HG03066 (cell line): ENCODE results near the gene DDX20.

Source experiments
- ATAC-seq: cut with Tn5 transposase; IDR thresholded peaks from one replicate; pipeline ENCODE4 v1.9.1; 2021; ENCODE audit warnings: low read depth; ENCODE audit not compliant: unreplicated experiment

Gene DDX20

GRCh38 chr1:111755331-111756123, at the start of gene DDX20:
DDX20 (plus strand) TSS chr1:111755901; CDS start chr1:111755925, 24 bp downstream.
- peak; percentile 91 for ATAC-seq

GRCh38 chr1:111706921-111707320, 48.8 kb upstream of the DDX20 start:
- no peak for ATAC-seq

GRCh38 chr1:111707906-111708305, 47.8 kb upstream of the DDX20 start:
- no peak for ATAC-seq

GRCh38 chr1:111709986-111710385, 45.7 kb upstream of the DDX20 start:
- no peak for ATAC-seq

GRCh38 chr1:111716333-111716732, 39.4 kb upstream of the DDX20 start:
- no peak for ATAC-seq

- ATAC-seq: no peak
Observed at GRCh38 chr1:111717450-111717849, 38.3 kb upstream of the DDX20 start.

- no peak for ATAC-seq
Observed at GRCh38 chr1:111719135-111719534, 36.6 kb upstream of the DDX20 start.

- ATAC-seq: no peak
Observed at GRCh38 chr1:111719674-111720132, 36.0 kb upstream of the DDX20 start.

GRCh38 chr1:111720274-111720976, 35.3 kb upstream of the DDX20 start:
- ATAC-seq: no peak

- no peak for ATAC-seq
Observed at GRCh38 chr1:111720977-111721786, 34.5 kb upstream of the DDX20 start.

GRCh38 chr1:111723091-111723806, 32.5 kb upstream of the DDX20 start:
- no peak for ATAC-seq

GRCh38 chr1:111723871-111724270, 31.8 kb upstream of the DDX20 start:
- no peak for ATAC-seq

GRCh38 chr1:111725192-111725591, 30.5 kb upstream of the DDX20 start:
- no peak for ATAC-seq

- ATAC-seq: no peak
Observed at GRCh38 chr1:111727056-111727455, 28.6 kb upstream of the DDX20 start.

- no peak for ATAC-seq
Observed at GRCh38 chr1:111729271-111729921, 26.3 kb upstream of the DDX20 start.

GRCh38 chr1:111729946-111730681, 25.6 kb upstream of the DDX20 start:
- no peak for ATAC-seq

- no peak for ATAC-seq
Observed at GRCh38 chr1:111730706-111731105, 25.0 kb upstream of the DDX20 start.

- ATAC-seq: no peak
Observed at GRCh38 chr1:111731956-111732355, 23.7 kb upstream of the DDX20 start.

- ATAC-seq: no peak
Observed at GRCh38 chr1:111732718-111733117, 23.0 kb upstream of the DDX20 start.
